NCI-H2196 treated with DMSO at 0.1 percent for 48 hours (cell line): Measurements from ENCODE around the gene SGO1.
"Not testable (repeated sequence)": the region's sequence is repeated elsewhere in the genome, so short reads cannot be mapped to it uniquely, and the experiment has no call there.

ENCODE experiments used
- DNase-seq: peaks from one replicate; lab custom pipeline; 2025; ENCODE audit not compliant: unreplicated experiment; lab: John Stamatoyannopoulos, UW

SGO1 gene

DNA sequence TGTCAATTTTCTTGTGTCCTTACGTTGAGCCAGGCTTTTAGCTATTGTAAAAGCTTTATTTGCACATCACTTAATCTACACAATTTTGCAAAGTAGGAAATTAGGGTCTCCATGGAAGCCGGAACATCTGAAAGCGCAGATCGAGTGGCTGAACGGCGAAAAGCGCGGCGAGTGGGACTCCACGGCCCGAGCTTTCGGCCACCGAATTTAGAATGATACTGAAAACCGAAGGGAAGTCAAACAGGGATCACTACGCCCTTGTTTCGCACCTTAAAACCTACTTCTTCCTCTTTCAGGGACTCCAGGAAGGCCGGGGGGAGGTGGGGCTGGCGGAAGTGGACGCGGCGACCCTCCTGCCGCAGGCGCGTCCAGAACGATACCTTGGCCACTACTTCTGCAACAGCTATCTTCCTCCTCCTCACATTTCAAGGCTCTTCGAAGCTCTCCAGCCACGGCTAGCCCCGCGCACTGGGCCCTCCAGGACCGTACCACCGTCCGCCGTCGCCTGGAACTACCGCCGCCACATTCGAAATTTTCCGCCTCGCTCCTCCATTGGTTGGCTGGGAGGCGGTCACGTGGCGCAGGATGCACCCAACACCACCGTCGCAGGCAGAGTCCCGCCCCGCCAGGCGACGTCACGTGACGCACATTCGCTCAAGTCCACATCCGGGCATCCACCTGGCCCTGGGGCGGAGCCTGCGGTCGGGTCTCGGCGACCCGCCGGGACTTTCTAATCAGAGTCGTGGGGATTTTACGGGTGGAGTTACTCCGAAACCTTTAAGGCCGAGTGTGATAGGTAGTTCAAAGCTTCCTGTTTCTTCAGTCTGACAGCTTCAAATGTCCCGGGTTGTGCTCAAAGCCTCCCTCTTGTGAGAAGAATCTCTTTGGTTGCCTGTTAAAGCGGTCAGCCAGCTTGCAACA is at the start of gene SGO1:
SGO1 (minus strand) TSS at position 528 of the 921 bp plus-strand sequence. CDS start 2,179 bp downstream, outside the sequence.
- peak; percentile 48 for DNase-seq

DNA sequence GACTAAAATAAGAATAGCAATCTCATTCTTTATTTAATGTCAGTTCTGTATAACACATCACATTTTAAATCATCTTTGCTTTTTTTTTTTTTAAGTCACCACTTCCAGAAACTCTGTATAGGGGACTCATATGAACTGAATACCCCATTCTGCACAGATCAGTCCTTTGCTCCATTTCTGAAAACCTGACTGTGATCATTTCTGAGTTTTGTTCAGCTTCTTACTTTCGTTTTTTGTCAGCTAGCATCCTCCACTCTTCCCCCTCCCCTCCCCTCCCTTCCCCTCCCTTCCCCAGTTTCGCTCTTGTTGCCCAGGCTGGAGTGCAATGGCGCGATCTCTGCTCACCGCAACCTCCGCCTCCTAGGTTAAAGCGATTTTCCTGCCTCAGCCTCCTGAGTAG is 49.8 kb upstream of the SGO1 start:
- DNase-seq, result no peak

DNA sequence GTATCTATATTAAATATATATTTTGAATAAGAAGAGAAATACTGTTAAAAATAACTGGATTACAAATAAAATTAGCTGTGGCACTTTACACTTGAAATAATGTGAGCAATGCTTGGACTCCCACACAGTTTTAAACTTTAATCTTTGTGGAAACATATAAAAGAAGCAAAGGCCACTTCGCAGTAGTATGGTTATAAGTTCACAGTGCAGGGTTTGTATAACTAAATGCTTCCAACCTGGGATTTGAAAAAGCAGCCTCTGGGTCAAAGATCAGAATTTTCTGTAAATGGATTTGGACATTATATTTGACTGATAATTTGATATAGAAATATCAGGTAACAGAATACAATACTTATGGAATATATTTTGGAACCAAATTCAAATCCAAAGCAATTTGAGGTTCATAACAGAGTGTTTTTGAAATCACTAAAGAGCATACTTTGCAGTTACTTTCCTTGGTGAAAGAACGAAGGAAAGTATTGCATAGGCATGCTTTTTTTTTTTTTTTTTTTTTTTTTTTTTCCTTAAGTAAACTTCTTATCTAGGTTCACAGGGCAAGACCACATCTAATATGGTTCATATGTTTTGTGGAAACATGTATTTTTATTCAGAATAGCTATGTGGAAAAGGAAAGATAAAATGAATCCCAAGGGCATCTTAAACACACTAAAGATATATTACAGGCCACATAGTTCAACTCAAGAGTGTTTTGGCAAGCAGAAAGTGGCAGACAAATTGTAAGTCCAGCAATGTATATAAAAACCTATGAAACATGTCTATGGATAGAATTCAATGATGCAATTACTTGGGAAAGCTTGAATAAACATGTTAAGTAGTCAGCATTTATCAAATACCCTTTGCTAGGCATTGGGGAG is 47.1 kb upstream of the SGO1 start:
- DNase-seq, result no peak

DNA sequence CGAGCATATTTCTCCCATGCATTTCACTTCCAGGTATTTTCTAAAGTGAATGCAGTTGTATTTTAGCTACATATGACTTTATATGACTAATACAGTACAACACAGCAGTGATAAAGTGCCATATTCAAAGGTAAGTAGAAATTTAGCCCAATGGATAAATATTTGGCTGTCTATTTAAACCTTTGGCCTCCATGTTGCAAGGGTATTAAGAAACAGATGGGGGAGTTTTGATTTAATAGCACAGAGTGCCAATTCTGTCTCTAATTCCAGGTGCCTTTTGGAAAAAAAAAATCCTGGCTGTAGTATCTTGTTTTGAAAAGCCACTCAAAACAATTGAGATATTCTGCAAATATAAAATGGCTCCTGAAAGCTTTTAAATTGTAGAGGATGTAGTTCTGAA is 44.9 kb upstream of the SGO1 start:
- no peak for DNase-seq

DNA sequence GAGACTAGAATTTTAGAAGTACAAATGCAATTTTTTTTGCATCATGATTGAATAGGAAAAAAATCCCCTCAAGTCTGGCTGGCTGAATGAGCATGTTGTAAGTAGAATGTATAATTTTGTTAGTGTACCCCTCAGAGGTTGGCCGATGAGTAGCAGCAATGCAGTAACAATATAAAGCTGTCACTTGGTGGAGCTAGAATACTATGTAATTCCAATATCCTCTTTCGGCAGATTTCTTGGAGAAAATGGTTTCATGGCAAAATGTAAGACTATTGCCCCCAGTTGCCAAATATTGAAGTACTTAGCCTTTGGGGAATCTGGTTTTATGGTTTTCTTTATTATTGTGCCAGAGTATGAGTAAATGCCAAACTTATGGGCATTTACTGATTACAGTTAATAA is 39.8 kb upstream of the SGO1 start:
- DNase-seq, result no peak

DNA sequence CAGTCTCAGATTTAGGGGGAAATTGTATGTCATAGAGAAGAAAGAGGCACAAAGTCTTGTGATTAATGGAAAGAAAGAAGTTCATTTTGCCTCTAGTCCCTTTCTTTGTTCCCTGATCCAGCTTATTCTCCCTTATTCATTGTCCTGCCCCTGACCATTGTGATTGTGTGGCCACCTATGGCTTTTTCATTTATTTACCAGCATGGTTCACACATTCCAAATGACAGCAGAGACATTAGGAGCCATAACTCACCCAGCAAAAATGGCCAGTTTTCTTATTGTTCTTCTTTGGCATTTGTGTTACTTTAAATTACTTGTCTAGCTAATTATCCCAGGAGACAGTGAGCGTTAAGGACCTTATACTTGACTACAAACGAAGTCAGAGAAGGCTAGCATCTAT is 36.3 kb upstream of the SGO1 start:
- no peak for DNase-seq

DNA sequence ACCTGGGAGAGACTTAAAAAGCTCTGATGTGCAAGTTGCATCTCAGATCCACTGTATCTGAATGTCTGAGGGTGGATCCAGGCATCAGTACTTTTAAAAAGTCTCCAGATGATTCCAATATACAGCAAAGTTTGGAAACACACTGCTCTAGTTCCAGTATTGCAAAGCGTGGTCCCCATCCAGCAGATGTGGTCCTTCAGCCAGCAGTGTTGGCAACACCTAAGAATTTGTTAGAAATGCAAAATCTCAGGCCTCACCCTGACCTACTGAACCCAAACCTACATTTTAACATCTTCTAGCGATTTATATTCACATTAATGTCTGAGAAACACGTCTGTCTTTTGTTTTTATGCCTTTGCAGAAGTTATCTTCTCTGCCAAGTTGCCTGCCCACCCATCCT is 32.2 kb upstream of the SGO1 start:
- no peak for DNase-seq

DNA sequence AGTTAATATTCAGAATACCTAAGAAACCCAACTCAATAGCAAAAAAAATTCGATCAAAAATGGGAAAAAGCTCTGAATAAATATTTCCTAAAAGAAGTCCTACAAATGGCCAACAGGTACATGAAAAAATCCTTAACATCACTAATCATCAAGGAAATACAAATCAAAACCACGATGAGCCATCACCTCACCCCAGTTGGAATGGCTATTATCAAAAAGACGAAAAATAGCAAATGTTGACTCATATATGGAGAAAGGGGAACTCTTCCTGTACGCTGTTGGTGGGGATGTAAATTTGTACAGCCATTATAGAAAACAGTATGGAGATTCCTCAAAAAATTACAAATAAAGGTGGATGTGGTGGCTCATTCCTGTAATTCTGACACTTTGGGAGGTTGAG is 29.6 kb upstream of the SGO1 start:
- DNase-seq, result no peak

DNA sequence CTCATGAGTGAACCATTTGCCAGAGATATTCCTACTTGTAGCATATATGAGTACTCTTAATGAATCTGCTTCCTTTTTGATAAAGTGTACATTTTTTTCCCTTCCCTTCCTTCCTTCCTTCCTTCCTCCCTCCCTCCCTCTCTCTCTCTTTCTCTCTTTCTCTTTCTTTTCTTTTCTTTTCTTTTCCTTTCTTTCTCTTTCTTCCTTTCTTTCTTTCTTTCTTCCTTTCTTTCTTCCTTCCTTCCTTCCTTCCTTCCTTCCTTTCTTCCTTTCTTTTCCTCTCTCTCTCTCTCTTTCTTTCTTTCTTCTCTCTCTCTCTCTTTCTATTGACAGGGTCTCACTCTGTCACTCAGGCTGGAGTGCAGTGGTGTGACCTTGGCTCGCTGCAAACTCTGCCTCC is 27.5 kb upstream of the SGO1 start:
- DNase-seq, result not testable (repeated sequence)

DNA sequence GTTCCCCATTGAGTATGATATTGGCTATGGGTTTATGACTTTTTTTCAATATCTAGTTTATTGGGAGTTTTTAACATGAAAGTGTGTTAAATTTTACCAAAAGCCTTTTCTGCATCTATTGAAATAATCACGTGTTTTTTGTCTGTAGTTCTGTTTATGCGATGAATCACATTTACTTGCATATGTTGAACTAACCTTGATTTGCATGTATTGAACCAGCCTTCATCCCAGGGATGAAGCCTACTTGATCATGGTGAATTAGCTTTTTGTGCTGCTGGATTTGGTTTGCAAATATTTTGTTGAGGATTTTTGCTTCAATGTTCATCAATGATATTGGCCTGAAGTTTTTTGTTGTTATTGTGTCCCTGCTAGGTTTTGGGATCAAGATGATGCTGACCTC is 21.9 kb upstream of the SGO1 start:
- DNase-seq, result not testable (repeated sequence)

DNA sequence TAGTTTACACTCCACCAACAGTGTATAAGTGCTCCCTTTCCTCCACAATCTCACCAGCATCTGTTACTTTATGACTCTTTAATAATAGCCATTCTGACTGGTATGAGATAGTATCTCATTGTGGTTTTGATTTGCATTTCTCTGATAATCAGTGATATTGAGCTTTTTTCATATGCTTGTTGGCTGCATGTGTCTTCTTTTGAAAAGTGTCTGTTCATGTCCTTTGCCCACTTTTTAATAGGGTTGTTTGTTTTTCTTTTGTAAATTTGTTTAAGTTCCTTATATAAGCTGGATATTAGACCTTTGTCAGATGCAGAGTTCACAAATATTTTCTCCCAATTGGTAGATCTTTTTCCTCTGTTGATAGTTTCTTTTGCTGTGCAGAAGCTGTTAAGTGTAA is 19.9 kb upstream of the SGO1 start:
- DNase-seq, result not testable (repeated sequence)

DNA sequence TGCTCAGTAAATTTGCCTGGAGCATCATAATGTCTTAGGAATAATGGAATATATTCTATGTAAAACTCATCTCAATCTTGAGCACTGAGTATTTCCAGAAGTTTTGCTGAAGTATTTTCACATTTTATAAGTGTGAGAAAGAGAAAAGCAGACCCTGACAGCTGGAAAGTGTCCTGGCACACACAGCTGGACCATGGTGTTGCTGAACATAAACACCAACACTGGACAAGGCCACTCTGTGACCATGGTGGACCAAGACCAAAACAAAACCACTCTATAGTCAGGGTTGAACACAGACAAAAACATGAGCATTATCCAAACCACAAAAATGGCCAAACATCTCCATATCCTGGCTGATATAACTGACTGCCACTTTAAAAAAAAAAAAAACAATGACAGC is 15.1 kb upstream of the SGO1 start:
- no peak for DNase-seq

DNA sequence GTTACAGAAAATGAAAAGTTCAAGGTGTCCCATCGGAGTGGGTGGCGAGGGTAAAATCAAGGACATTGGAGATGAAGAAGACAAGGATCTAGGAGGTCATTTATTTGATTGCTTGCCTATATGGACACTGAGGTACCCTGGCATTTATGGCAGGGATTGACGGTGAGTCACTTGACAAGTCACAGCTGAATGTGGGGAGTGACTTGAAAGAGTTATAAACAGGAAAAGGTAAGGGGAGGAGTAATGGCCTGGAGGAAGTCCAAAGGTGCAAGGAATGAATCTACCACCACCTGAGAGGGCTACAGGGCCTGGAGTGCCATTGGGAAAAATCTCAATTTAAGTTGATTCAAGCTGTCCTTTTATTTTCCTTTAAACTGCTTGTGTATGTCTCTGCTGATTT is 11.8 kb upstream of the SGO1 start:
- no peak for DNase-seq

DNA sequence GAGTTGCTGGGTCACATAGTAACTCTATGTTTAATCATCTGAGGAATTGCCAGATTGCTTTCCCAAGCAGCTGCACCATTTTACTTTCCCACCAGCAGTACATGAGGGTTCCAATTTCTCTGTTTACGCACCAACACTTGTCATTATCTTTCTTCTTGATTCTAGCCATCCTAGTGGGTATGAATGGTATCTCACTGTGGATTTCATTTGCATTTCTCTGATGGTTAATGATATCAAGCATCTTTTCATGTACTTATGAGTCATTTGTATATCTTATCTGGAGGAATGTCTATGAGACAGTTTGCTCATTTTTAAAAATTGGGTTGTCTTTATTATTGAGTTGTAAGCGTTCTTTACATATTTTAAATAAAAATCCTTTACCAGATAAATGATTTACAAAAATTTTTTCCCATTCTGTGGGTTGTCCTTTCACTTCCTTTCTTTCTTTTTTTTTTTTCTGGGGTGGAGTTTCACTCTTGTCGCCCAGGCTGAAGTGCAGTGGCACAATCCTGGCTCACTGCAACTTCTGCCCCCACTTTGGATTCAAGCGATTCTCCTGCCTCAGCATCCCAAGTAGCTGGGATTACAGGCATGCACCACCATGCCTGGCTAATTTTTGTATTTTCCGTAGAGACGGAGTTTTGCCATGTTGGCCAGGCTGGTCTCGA is 8.9 kb upstream of the SGO1 start:
- no peak for DNase-seq

DNA sequence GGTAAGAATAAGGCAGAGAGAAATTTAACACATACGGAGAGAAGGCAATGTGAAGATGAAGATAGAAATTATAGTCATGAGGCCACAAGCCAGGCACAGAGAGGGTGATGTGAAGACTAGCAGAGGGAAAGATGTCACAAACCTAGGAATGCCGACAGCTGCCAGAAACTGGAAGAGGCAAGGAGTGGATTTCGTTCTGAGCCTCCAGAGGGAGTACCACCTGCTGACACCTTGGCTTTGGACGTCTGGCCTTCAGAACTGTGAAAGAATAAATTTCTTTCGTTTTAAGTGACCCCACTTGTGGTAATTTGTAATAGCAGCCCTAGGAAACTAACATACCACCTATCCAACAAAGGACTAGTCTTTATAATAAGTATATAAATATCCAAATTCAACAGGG is 5.0 kb upstream of the SGO1 start:
- no peak for DNase-seq

DNA sequence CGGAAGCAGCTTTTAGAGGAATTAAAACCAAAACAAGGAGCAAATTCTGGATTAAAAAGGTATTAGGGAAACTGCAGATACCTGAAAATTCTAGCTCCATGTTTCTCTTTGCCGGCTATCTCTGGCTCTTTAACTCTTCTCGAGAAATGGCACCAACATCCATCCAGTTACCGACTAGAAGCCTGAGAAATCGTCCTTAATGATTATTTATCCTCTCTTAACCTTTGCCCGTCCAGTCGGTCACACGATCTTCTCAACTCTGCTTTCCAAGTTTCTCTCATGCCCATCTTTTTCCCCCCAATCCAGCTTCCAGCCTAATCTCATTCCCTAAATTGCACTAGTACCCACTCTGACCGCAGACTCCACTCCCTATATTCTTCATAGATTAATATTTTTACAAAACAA is 596 bp upstream of the SGO1 start:
- DNase-seq, result no peak

DNA sequence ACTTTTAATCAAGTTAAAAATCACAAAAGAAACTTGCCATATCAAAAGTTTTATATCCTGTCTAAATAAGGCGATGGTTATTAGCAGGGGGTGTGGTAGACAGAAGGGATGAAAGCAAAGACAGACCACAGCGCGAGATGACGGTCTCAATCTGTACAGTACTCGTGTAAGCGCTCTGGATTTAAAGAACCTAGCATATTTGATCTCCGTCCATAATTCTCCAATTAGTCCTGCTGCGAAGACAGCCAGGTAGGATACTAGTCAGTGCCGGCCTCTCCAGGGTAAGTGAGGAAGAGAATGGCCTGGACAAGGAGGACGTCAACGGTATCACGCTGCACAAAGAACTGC is 701 bp downstream of the SGO1 start:
- no peak for DNase-seq

DNA sequence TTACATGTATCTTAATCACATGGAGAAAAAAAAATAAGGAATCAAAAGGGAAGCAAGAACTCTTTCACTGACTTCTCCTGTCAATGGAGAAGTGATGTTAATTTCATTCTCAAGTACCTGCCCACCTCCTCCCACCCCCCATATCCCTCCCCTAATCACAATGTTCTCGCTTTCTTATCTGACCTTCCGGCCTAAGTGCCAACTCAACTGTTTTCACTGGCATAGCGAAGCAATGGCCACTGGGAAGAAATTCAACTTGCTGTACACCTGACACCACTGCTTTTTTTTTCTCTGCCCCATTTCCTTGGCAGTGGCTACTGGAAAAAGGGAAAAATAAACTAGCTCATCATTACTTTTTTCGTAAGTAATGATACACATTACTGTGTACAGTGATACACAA is 3.8 kb downstream of the SGO1 start:
- DNase-seq, result no peak

DNA sequence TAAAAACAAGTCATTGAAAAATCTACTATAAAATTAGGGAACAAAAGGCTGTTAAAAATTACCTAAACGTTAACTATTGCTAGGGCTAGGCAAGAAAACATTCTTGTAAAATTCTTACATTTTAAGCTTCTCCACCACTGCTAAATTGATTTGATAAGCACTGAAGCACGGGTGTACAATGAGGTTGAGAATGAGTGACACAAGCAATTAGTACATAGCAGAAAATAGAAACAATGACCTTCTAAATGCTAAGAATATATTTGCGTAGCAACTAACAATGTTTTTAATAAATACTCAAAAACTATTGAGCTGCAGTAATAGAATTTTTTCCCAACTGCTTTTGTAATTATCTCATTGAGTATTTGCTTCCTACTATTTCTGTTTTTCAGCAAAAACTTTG is 4.7 kb downstream of the SGO1 start:
- no peak for DNase-seq

DNA sequence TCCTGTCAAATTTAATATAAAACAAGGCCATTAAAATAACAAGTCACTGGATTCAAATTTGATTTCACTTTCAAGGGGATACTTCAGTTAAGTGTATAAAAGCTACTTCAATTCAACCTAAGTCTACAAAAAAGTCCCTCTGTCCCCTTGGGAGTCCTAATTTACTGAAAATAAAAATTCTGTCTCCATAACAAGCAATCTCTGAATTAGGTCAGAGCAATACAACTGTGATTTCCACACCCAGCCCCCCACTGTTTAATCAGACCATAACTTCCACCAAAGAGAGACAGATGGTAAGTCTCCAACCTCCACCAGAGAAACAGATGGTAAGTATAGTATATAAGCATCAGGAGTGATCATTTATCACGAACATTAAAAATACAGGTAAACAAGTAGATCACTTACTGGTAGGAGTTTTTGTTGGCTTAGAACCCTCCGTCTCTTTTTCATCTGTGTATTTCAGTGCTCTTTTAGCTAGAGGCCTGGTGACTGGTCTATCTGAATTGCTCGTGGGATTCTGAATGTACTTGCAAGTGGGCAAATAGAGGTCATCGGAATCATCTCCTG is 12.1 kb downstream of the SGO1 start:
- no peak for DNase-seq

DNA sequence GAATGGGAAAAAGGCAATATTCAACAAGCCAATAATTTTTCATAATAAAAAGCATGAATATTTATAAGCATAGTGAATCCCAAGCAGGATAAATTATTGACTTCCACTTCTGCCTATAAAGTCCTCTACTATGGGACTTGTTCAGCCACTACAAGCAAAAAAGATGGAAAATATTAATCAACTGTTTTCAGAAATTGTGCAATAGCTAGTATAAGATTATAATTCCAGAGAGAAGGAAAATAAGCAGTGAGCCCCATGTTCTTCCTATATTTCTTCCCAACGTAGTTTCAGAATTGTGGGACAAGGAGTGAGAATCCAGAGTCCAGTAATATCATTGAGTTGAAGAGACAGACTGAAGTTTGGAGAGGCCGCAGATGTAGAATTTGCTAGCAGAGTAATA is 24.3 kb downstream of the SGO1 start:
- no peak for DNase-seq
